Occipital lobe (tissue), 2 donors: ENCODE measurements around the gene IZUMO3. TPM values are rescaled to one million over a fixed set of nuclear protein-coding genes. Genes with fewer than 3 reads are reported as not detected.
"Not testable (repeated sequence)": the region's sequence is repeated elsewhere in the genome, so short reads cannot be mapped to it uniquely, and the experiment has no call there.

Experiments
- DNase-seq: peaks from one replicate; lab custom pipeline; 2025; lab: John Stamatoyannopoulos, UW
- total RNA-seq: library from RNA; depleted of rRNA; stranded (reverse); fragments of >200 nt; gene quantifications from one replicate; pipeline ENCODE4 v1.2.3, GENCODE V29; 2014

IZUMO3 gene, protein sequence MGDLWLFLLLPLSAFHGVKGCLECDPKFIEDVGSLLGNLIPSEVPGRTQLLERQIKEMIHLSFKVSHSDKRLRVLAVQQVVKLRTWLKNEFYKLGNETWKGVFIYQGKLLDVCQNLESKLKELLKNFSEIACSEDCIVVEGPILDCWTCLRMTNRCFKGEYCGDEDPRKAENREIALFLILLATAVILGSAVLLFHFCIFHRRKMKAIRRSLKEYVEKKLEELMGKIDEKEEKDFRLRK
- total RNA-seq = not detected

- no peak for DNase-seq
Observed at GRCh38 chr9:24545847-24546522, at the start of gene IZUMO3. TSS of gene IZUMO3 (minus strand) at chr9:24545897. CDS start at chr9:24545649, 248 bp downstream.

GRCh38 chr9:24594234-24594850, 48.6 kb upstream of the IZUMO3 start:
- no peak for DNase-seq

- no peak for DNase-seq
Observed at GRCh38 chr9:24590432-24590831, 44.7 kb upstream of the IZUMO3 start.

GRCh38 chr9:24587883-24588282, 42.2 kb upstream of the IZUMO3 start:
- DNase-seq = no peak

- DNase-seq = no peak
Observed at GRCh38 chr9:24582146-24583126, 36.7 kb upstream of the IZUMO3 start.

- not testable (repeated sequence) for DNase-seq
Observed at GRCh38 chr9:24580005-24580404, 34.3 kb upstream of the IZUMO3 start.

GRCh38 chr9:24572406-24572805, 26.7 kb upstream of the IZUMO3 start:
- no peak for DNase-seq

- DNase-seq = no peak
Observed at GRCh38 chr9:24561957-24562356, 16.3 kb upstream of the IZUMO3 start.

DNA sequence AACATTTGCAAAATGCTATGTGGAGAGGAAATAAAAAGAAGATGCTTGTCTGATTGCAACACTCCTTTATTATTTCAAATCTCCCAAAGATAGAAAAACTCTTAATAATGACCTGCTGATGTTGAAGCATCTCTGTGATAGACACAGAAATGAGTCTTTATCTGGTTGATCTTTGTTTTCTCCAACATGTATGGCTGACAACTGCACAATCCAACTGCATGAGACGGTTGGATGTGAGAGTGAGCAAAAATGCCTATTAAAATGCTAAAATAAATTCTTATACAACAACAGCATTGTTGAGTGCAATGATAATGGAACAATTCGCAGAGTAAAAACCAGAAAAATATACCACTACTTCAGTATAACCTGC, 7.5 kb upstream of the IZUMO3 start:
- DNase-seq = no peak

DNA sequence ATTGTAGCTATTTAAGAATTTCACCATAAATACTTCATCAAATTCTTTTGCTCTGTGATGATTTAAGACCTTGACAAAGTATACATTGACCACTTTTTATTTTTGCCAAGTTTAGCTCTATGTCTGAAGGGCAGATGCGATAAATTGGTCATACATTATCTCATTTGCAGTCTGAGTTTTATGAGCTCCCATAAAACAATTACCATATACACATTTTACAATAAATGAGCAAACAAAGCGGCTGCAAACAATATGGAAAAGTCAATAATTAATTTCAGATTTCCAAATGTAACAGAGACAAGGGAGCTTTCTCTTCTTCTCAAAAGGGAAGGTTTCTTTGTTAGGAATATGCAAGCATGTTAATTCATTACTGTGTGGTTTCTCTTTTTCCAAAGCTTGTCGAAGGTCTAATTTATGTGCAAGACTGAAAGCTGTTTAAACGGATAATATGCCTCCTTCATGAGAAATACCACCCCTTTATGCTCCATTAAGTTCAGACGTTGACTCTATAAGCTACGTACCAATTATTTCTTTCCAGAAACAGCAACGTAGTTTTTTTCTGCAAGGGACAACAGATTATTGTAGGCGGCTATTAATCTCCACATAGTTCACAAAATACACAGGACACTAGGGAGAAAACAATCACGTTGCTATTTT, 7.0 kb upstream of the IZUMO3 start:
- DNase-seq = no peak

GRCh38 chr9:24545285-24545684, 412 bp downstream of the IZUMO3 start:
- no peak for DNase-seq

- DNase-seq = no peak
Observed at GRCh38 chr9:24518545-24518944, 27.2 kb downstream of the IZUMO3 start.

DNA sequence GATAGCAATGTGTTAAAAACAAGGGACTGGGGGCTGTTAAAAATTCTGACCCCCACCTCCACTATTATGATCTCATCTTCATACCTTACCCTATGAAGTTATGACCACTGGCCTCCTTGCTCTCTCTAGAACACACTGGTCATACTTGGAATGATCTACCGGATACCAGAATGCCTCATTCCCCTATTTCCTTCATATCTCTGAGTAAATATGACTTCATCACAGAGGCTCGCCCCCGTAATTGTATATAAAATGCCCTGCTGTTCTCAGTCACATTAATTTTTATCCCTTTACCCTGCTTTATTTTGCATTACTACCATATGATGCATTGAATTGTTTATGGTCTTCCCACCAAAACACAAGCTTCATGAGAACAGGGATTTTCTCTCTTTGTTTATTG, 29.2 kb downstream of the IZUMO3 start:
- DNase-seq = no peak

- no peak for DNase-seq
Observed at GRCh38 chr9:24509850-24510249, 35.8 kb downstream of the IZUMO3 start.

DNA sequence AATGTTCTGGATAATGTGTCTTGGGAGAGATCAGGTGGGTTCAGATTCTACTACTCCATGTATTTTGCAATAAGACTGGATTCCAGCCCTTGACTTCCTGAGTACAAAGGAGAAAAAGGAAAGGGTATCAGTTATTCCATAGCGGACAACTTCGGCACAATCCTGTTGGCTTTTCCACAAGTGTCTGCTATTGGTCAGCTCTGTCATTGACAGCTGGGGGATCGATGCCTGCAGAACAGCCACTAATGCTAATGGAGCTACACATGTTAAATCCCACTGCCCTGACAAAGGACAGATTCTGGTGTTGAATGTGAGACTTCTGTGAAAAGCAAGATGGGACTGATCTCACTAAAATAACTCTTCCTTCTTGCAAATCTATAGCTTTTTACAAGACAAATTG, 41.2 kb downstream of the IZUMO3 start:
- no peak for DNase-seq

GRCh38 chr9:24502206-24502937, 43.3 kb downstream of the IZUMO3 start:
- no peak for DNase-seq

DNA sequence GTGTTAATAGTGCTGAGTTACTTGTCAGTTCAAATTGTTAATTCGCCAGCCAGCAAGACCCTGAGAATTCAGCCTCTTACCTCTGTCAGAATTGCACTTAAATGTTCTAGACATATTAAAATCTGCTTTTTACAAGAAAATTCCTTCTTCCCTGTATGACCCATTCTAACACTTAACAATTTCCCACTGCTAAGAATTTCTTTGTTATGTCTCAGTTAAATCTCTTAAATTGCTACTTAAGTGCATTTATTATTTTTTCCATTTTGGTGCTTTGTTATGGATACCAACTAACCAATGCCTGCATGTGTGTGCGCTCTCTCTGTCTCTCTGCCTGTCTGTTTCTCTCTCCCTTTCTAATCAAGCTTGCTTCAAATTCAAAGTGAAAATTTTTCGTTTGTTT, 44.9 kb downstream of the IZUMO3 start:
- DNase-seq = no peak

- no peak for DNase-seq
Observed at GRCh38 chr9:24498632-24499031, 47.1 kb downstream of the IZUMO3 start.

- no peak for DNase-seq
Observed at GRCh38 chr9:24497671-24498070, 48.0 kb downstream of the IZUMO3 start.
